Neuronal stem cell (in vitro differentiated cells): ENCODE measurements around the gene FAM120B.
A peak's percentile ranks its signal among the peaks of the same experiment; 100 is the strongest.

Experiments used
- DNase-seq: peaks from one replicate; pipeline ENCODE4 v3.0.0-alpha.2; 2013; ENCODE audit warnings: low spot score
- H2AFZ ChIP-seq: one replicate; pipeline ENCODE4 v1.6.1; 2013; ENCODE audit warnings: mild to moderate bottlenecking, low read length, inconsistent platforms
- H2AK5ac ChIP-seq: 2 replicates; pipeline ENCODE4 v1.6.1; 2013; ENCODE audit warnings: low read depth, mild to moderate bottlenecking, inconsistent platforms, low read length, moderate library complexity, mixed read lengths
- H2BK120ac ChIP-seq: 2 replicates; pipeline ENCODE4 v1.6.1; 2013; ENCODE audit warnings: low read depth, mild to moderate bottlenecking, inconsistent platforms, low read length, moderate library complexity, mixed read lengths
- H2BK12ac ChIP-seq: one replicate; pipeline ENCODE4 v1.6.1; 2013; ENCODE audit warnings: low read length, inconsistent platforms
- H2BK15ac ChIP-seq: 2 replicates; pipeline ENCODE4 v1.6.1; 2013; ENCODE audit warnings: mild to moderate bottlenecking, low read length, inconsistent platforms, mixed read lengths
- H2BK5ac ChIP-seq: one replicate; pipeline ENCODE4 v1.6.1; 2013; ENCODE audit warnings: inconsistent platforms, mild to moderate bottlenecking, low read length, moderate library complexity
- H3K14ac ChIP-seq: one replicate; pipeline ENCODE4 v1.6.1; 2013; ENCODE audit warnings: low read length, inconsistent platforms
- H3K18ac ChIP-seq: 2 replicates; pipeline ENCODE4 v1.6.1; 2013; ENCODE audit warnings: low read length, inconsistent platforms
- H3K23ac ChIP-seq: 2 replicates; pipeline ENCODE4 v1.6.1; 2013; ENCODE audit warnings: low read depth, mild to moderate bottlenecking, mixed read lengths, low read length, inconsistent platforms; ENCODE audit not compliant: poor library complexity
- H3K27ac ChIP-seq: replicated peaks from 3 replicates; pipeline ENCODE4 v1.5.1; 2013; ENCODE audit warnings: low read length, inconsistent platforms
- H3K27me3 ChIP-seq, 3 experiments: 2 replicates each; pipeline ENCODE4 v1.6.1; 2013; ENCODE audit warnings: low read length in 3 of 3, mild to moderate bottlenecking in 2 of 3, inconsistent platforms in 1 of 3, low read depth in 1 of 3, mixed read lengths in 1 of 3, moderate library complexity in 1 of 3; ENCODE audit not compliant: control insufficient read depth in 3 of 3, insufficient read depth in 3 of 3
- H3K36me3 ChIP-seq, 2 donors: replicated peaks in 1 of 2; 2 replicates each; pipeline ENCODE4 v1.6.1; 2013; ENCODE audit warnings: low read length in 2 of 2; ENCODE audit not compliant: control insufficient read depth in 2 of 2, insufficient read depth in 2 of 2
- H3K4ac ChIP-seq: 2 replicates; pipeline ENCODE4 v1.6.1; 2013; ENCODE audit warnings: inconsistent platforms, mild to moderate bottlenecking, low read length, moderate library complexity
- H3K4me1 ChIP-seq, 2 donors: 1 replicate in 1 of 2; 2 replicates in 1 of 2; pipeline ENCODE4 v1.6.1; 2013; ENCODE audit warnings: low read length in 2 of 2, low read depth in 1 of 2; ENCODE audit not compliant: control insufficient read depth in 2 of 2, insufficient read depth in 1 of 2
- H3K4me2 ChIP-seq: one replicate; pipeline ENCODE4 v1.6.1; 2013; ENCODE audit warnings: mild to moderate bottlenecking, low read length, inconsistent platforms; ENCODE audit not compliant: insufficient read depth, poor library complexity, severe bottlenecking
- H3K4me3 ChIP-seq, 2 donors: 2 replicates each; pipeline ENCODE4 v1.5.1; 2013; ENCODE audit warnings: low read length in 2 of 2, mild to moderate bottlenecking in 2 of 2, inconsistent platforms in 1 of 2, moderate library complexity in 1 of 2
- H3K79me1 ChIP-seq: one replicate; pipeline ENCODE4 v1.6.1; 2013; ENCODE audit warnings: low read depth, mild to moderate bottlenecking, inconsistent platforms, low read length, moderate library complexity
- H3K9ac ChIP-seq: one replicate; pipeline ENCODE4 v1.6.1; 2013; ENCODE audit warnings: mild to moderate bottlenecking, low read depth, low read length, inconsistent platforms; ENCODE audit not compliant: poor library complexity
- H3K9me3 ChIP-seq, 2 donors: replicated peaks in 1 of 2; 2 replicates each; pipeline versions ENCODE3 to v1.6.1; 2013; ENCODE audit warnings: low read length in 2 of 2, mild to moderate bottlenecking in 2 of 2, inconsistent platforms in 1 of 2, low read depth in 1 of 2, mixed read lengths in 1 of 2, moderate library complexity in 1 of 2; ENCODE audit not compliant: control insufficient read depth in 2 of 2, insufficient read depth in 1 of 2
- H4K8ac ChIP-seq: one replicate; pipeline ENCODE4 v1.6.1; 2013; ENCODE audit warnings: low read depth, mild to moderate bottlenecking, inconsistent platforms, low read length, moderate library complexity
- H4K91ac ChIP-seq: one replicate; pipeline ENCODE4 v1.6.1; 2013; ENCODE audit warnings: low read length, low read depth, mild to moderate bottlenecking, inconsistent platforms; ENCODE audit not compliant: poor library complexity
- WGBS, 2 donors: extraction: QIAGEN DNeasy Blood & Tissue Kit; methylation state at CpG; one replicate each; pipeline ENCODE4 v1.1.7; 2013; ENCODE audit warnings: missing lambda C conversion rate in 2 of 2, mixed read lengths in 1 of 2; ENCODE audit not compliant: insufficient read length in 2 of 2, insufficient replicate concordance in 1 of 2; ENCODE audit errors: extremely low coverage in 2 of 2; 5-methylcytosine and 5-hydroxymethylcytosine counted together

FAM120B gene

DNA sequence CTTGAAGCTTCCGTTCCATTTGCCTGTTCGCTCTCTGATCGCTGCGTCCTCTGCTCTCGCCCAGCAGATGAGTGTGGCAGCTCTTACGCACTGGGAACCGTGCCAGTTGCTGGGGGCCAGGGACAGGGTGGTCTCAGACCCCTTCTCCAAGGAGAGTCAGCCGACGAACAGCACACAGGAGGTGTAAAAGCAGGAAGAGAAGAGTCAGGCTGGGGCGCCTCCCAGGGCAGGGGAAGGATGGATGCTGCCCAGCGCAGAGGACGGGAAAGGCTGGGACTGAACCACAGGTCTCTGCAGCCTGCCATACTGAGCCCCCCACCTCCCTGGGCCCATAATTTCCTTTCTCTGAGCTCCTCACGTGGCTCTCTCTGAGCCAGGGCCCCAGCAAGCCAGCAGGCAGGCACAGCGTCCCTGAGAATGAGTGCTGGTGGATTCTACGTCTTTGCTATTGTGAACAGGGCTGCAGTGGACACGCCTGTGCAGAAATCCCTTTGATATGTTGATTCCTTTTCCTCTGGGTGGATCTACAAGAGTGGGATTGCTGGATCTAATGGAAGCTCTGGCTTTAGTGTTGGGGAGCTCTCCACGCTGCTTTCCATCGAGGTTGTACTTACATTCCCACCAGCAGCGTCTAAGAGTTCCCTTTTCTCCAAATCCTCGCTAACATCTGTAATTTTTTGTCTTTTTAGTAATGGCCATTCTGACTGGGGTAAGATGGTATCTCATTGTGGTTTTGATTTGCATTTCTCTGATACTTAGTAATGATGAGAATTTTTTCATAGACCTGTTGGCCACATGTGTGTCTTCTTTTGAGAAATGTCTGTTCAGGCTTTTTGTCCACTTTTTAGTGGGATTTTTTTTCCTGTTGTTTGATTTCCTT lies 142.4 kb downstream of the FAM120B start:
- Histone ChIP-seq H3K4me1 (peaks cover 24 to 31% of the 10 kb centered on the region in 2 donors), H3K27ac (no peak overlapping the region), H3K9me3 (no peaks in the 10 kb centered on the region)

GRCh38 chr6:170449835-170450753 lies 143.5 kb downstream of the FAM120B start:
- Histone ChIP-seq H2BK15ac (peak overlapping the region; percentile 60), H2BK120ac (no peak overlapping the region), H3K14ac (no peak overlapping the region), H3K27ac (no peak overlapping the region), H3K23ac (no peak overlapping the region), H3K9ac (no peak overlapping the region), H3K4ac (no peak overlapping the region), H3K4me3 (no peak overlapping the region), H3K4me1 (peaks cover 22 to 30% of the 10 kb centered on the region in 2 donors), H3K4me2 (no peak overlapping the region), H3K36me3 (no peaks in the 10 kb centered on the region), H3K9me3 (no peaks in the 10 kb centered on the region), H3K18ac (peak overlapping the region; percentile 33), H4K91ac (no peak overlapping the region), H3K79me1 (no peaks in the 10 kb centered on the region), H2BK5ac (no peak overlapping the region), H2AK5ac (peak overlapping the region; percentile 73), H4K8ac (no peak overlapping the region), H2AFZ (no peak overlapping the region), H2BK12ac (peak overlapping the region; percentile 60), H3K27me3 (no peaks in the 10 kb centered on the region)
- WGBS, 2 donors = no CpG with 5 or more reads among the region's 32 CpGs
- no peak for DNase-seq

More for the DNA sequence above, 142.4 kb downstream of the FAM120B start:
- Histone ChIP-seq H4K91ac (no peak overlapping the region), H3K14ac (no peak overlapping the region), H4K8ac (no peak overlapping the region), H3K4me3 (no peak overlapping the region), H3K23ac (no peak overlapping the region), H2BK120ac (no peak overlapping the region), H2BK12ac (no peak overlapping the region), H3K79me1 (no peaks in the 10 kb centered on the region), H2BK5ac (no peak overlapping the region), H3K4me2 (no peak overlapping the region), H3K36me3 (no peaks in the 10 kb centered on the region), H3K18ac (no peak overlapping the region), H2BK15ac (no peak overlapping the region), H3K4ac (no peak overlapping the region), H3K9ac (no peak overlapping the region), H2AFZ (peak overlapping the region; percentile 90), H3K27me3 (no peaks in the 10 kb centered on the region), H2AK5ac (no peak overlapping the region)
- WGBS, 2 donors = no CpG with 5 or more reads among the region's 20 CpGs
- DNase-seq = no peak

GRCh38 chr6:170450916-170451761 lies 144.6 kb downstream of the FAM120B start:
- no peak overlapping the region for H3K4me3 ChIP-seq
- peak overlapping the region; percentile 17 for H2BK12ac ChIP-seq
- H4K91ac ChIP-seq = no peak overlapping the region
- H3K9ac ChIP-seq = no peak overlapping the region
- H2BK5ac ChIP-seq = peak overlapping the region; percentile 57
- H2BK15ac ChIP-seq = peak overlapping the region; percentile 71
- no peaks in the 10 kb centered on the region for H3K79me1 ChIP-seq
- H2AFZ ChIP-seq = peak overlapping the region; percentile 35
- H3K23ac ChIP-seq = peak overlapping the region; percentile 66
- H3K14ac ChIP-seq = peak overlapping the region; percentile 83
- H3K18ac ChIP-seq = peak overlapping the region; percentile 86
- H3K4me1 ChIP-seq = peaks cover 22 to 28% of the 10 kb centered on the region in 2 donors
- no peak overlapping the region for H4K8ac ChIP-seq
- no peaks in the 10 kb centered on the region for H3K27me3 ChIP-seq
- H3K4ac ChIP-seq = no peak overlapping the region
- H2AK5ac ChIP-seq = peak overlapping the region; percentile 95
- no peak for DNase-seq
- no peaks in the 10 kb centered on the region for H3K9me3 ChIP-seq
- H2BK120ac ChIP-seq = no peak overlapping the region
- no peak overlapping the region for H3K27ac ChIP-seq
- WGBS, 2 donors = no CpG with 5 or more reads among the region's 20 CpGs
- no peak overlapping the region for H3K4me2 ChIP-seq
- H3K36me3 ChIP-seq = no peaks in the 10 kb centered on the region
